Stimulated activated naive B cell treated with anti-CD40 and anti-IgM and Interleukin-4, amounts not matched to agents 10 μg/mL and 1 μg/mL and 100 μg/mL, for 72 hours (primary cell): Measurements from ENCODE around the gene TPSD1.

Experiments used
- ATAC-seq, 2 donors: fragments of 150-1000 bp; cut with Tn5 transposase; replicated peaks; 2 replicates each; pipeline ENCODE4 v1.10.0; 2021; ENCODE audit warnings: moderate library complexity in 1 of 2
- DNase-seq: peaks from one replicate; pipeline ENCODE4 v3.0.0; 2021
- H3K27ac Mint-ChIP-seq: one replicate; pipeline ENCODE4 v1.8.0; 2022; ENCODE audit warnings: mild to moderate bottlenecking, mixed read lengths
- H3K27me3 Mint-ChIP-seq, 2 donors: one replicate each; pipeline ENCODE4 v1.8.0; 2022; ENCODE audit warnings: mixed read lengths in 2 of 2
- H3K36me3 Mint-ChIP-seq, 2 donors: one replicate each; pipeline ENCODE4 v1.8.0; 2022; ENCODE audit warnings: mixed read lengths in 2 of 2, mild to moderate bottlenecking in 1 of 2
- H3K4me1 Mint-ChIP-seq, 2 donors: one replicate each; pipeline ENCODE4 v1.8.0; 2022; ENCODE audit warnings: mixed read lengths in 2 of 2, mild to moderate bottlenecking in 1 of 2
- H3K4me3 Mint-ChIP-seq, 2 donors: one replicate each; pipeline ENCODE4 v1.8.0; 2022; ENCODE audit warnings: mild to moderate bottlenecking in 2 of 2, mixed read lengths in 2 of 2, moderate library complexity in 1 of 2
- H3K9me3 Mint-ChIP-seq, 2 donors: one replicate each; pipeline ENCODE4 v1.8.0; 2022; ENCODE audit warnings: mixed read lengths in 2 of 2, mild to moderate bottlenecking in 1 of 2

The TPSD1 gene

GRCh38 chr16:1272453-1273198, 16.8 kb downstream of the TPSD1 start:
- H3K27me3 Mint-ChIP-seq = peaks cover 49 to 68% of the 10 kb centered on the region in 2 donors
- no peak overlapping the region for H3K4me3 Mint-ChIP-seq
- H3K9me3 Mint-ChIP-seq = no peaks in the 10 kb centered on the region
- ATAC-seq (no peak), DNase-seq (no peak)
- H3K27ac Mint-ChIP-seq = no peak overlapping the region
- H3K36me3 Mint-ChIP-seq = no peaks in the 10 kb centered on the region
- H3K4me1 Mint-ChIP-seq = peaks cover 0 to 2% of the 10 kb centered on the region in 2 donors

GRCh38 chr16:1273816-1274215, 17.9 kb downstream of the TPSD1 start:
- no peaks in the 10 kb centered on the region for H3K36me3 Mint-ChIP-seq
- no peaks in the 10 kb centered on the region for H3K9me3 Mint-ChIP-seq
- H3K4me1 Mint-ChIP-seq = peaks cover 3 to 4% of the 10 kb centered on the region in 2 donors
- no peak overlapping the region for H3K4me3 Mint-ChIP-seq
- peaks cover 59 to 80% of the 10 kb centered on the region in 2 donors for H3K27me3 Mint-ChIP-seq
- ATAC-seq (no peak), DNase-seq (no peak)
- no peak overlapping the region for H3K27ac Mint-ChIP-seq

- ATAC-seq (no peak), DNase-seq (no peak)
- Mint-ChIP-seq H3K9me3 (no peaks in the 10 kb centered on the region), H3K27me3 (peaks cover 57 to 86% of the 10 kb centered on the region in 2 donors), H3K4me3 (no peak overlapping the region), H3K36me3 (no peaks in the 10 kb centered on the region), H3K27ac (no peak overlapping the region), H3K4me1 (peaks cover 3 to 4% of the 10 kb centered on the region in 2 donors)
These were observed 18.9 kb downstream of the TPSD1 start for GRCh38 chr16:1274767-1275166.

GRCh38 chr16:1275791-1276579, 20.1 kb downstream of the TPSD1 start:
- no peak overlapping the region for H3K4me3 Mint-ChIP-seq
- no peak for ATAC-seq
- no peaks in the 10 kb centered on the region for H3K9me3 Mint-ChIP-seq
- peaks cover 49 to 79% of the 10 kb centered on the region in 2 donors for H3K27me3 Mint-ChIP-seq
- DNase-seq = no peak
- H3K36me3 Mint-ChIP-seq = no peaks in the 10 kb centered on the region
- peaks cover 3 to 4% of the 10 kb centered on the region in 2 donors for H3K4me1 Mint-ChIP-seq
- H3K27ac Mint-ChIP-seq = no peak overlapping the region

- H3K9me3 Mint-ChIP-seq = no peaks in the 10 kb centered on the region
- ATAC-seq (no peak), DNase-seq (no peak)
- peaks cover 43 to 73% of the 10 kb centered on the region in 2 donors for H3K27me3 Mint-ChIP-seq
- H3K4me3 Mint-ChIP-seq = no peak overlapping the region
- peaks cover 3 to 4% of the 10 kb centered on the region in 2 donors for H3K4me1 Mint-ChIP-seq
- H3K36me3 Mint-ChIP-seq = no peaks in the 10 kb centered on the region
- no peak overlapping the region for H3K27ac Mint-ChIP-seq
These were observed 20.7 kb downstream of the TPSD1 start for GRCh38 chr16:1276580-1276878.

GRCh38 chr16:1277151-1277598, 21.3 kb downstream of the TPSD1 start:
- H3K27ac Mint-ChIP-seq = no peak overlapping the region
- H3K4me3 Mint-ChIP-seq = no peak overlapping the region
- DNase-seq (no peak), ATAC-seq (no peak)
- no peaks in the 10 kb centered on the region for H3K36me3 Mint-ChIP-seq
- peaks cover 3 to 4% of the 10 kb centered on the region in 2 donors for H3K4me1 Mint-ChIP-seq
- H3K27me3 Mint-ChIP-seq = peaks cover 42 to 70% of the 10 kb centered on the region in 2 donors
- H3K9me3 Mint-ChIP-seq = no peaks in the 10 kb centered on the region

- ATAC-seq (no peak), DNase-seq (no peak)
- Mint-ChIP-seq H3K9me3 (no peaks in the 10 kb centered on the region), H3K27ac (no peak overlapping the region), H3K4me3 (no peak overlapping the region), H3K4me1 (peaks cover 4 to 6% of the 10 kb centered on the region in 2 donors), H3K27me3 (peaks cover 40 to 64% of the 10 kb centered on the region in 2 donors), H3K36me3 (no peaks in the 10 kb centered on the region)
These were observed 21.9 kb downstream of the TPSD1 start for GRCh38 chr16:1277617-1278282.

GRCh38 chr16:1278477-1278876, 22.6 kb downstream of the TPSD1 start:
- H3K36me3 Mint-ChIP-seq = no peaks in the 10 kb centered on the region
- H3K4me3 Mint-ChIP-seq = no peak overlapping the region
- H3K4me1 Mint-ChIP-seq = peaks cover 4% of the 10 kb centered on the region in 2 donors
- no peak for ATAC-seq
- peaks cover 32 to 62% of the 10 kb centered on the region in 2 donors for H3K27me3 Mint-ChIP-seq
- DNase-seq = no peak
- no peaks in the 10 kb centered on the region for H3K9me3 Mint-ChIP-seq
- no peak overlapping the region for H3K27ac Mint-ChIP-seq

GRCh38 chr16:1279081-1279944, 23.4 kb downstream of the TPSD1 start:
- Mint-ChIP-seq H3K9me3 (no peaks in the 10 kb centered on the region), H3K4me1 (peaks cover 4% of the 10 kb centered on the region in 2 donors), H3K36me3 (no peaks in the 10 kb centered on the region), H3K4me3 (no peak overlapping the region), H3K27ac (peak overlapping the region; percentile 45), H3K27me3 (peaks cover 35 to 67% of the 10 kb centered on the region in 2 donors)
- no peak for DNase-seq
- ATAC-seq = no peak

- Mint-ChIP-seq H3K27ac (no peak overlapping the region), H3K9me3 (no peaks in the 10 kb centered on the region), H3K4me3 (no peak overlapping the region), H3K4me1 (peaks cover 4% of the 10 kb centered on the region in 2 donors), H3K27me3 (peaks cover 33 to 64% of the 10 kb centered on the region in 2 donors), H3K36me3 (no peaks in the 10 kb centered on the region)
- ATAC-seq (no peak), DNase-seq (no peak)
These were observed 24.2 kb downstream of the TPSD1 start for GRCh38 chr16:1279945-1280589.

- H3K27ac Mint-ChIP-seq = no peak overlapping the region
- no peak overlapping the region for H3K4me3 Mint-ChIP-seq
- DNase-seq (no peak), ATAC-seq (no peak)
- peaks cover 29 to 63% of the 10 kb centered on the region in 2 donors for H3K27me3 Mint-ChIP-seq
- no peaks in the 10 kb centered on the region for H3K9me3 Mint-ChIP-seq
- H3K36me3 Mint-ChIP-seq = no peaks in the 10 kb centered on the region
- H3K4me1 Mint-ChIP-seq = peaks cover 4% of the 10 kb centered on the region in 2 donors
These were observed 24.9 kb downstream of the TPSD1 start for GRCh38 chr16:1280783-1281182.

GRCh38 chr16:1281517-1281916, 25.6 kb downstream of the TPSD1 start:
- H3K4me1 Mint-ChIP-seq = peaks cover 4% of the 10 kb centered on the region in 2 donors
- H3K36me3 Mint-ChIP-seq = no peaks in the 10 kb centered on the region
- H3K9me3 Mint-ChIP-seq = no peaks in the 10 kb centered on the region
- peaks cover 30 to 63% of the 10 kb centered on the region in 2 donors for H3K27me3 Mint-ChIP-seq
- DNase-seq (no peak), ATAC-seq (no peak)
- no peak overlapping the region for H3K27ac Mint-ChIP-seq
- H3K4me3 Mint-ChIP-seq = no peak overlapping the region

- Mint-ChIP-seq H3K27ac (no peak overlapping the region), H3K27me3 (peaks cover 31 to 60% of the 10 kb centered on the region in 2 donors), H3K9me3 (no peaks in the 10 kb centered on the region), H3K4me1 (peaks cover 4% of the 10 kb centered on the region in 2 donors), H3K4me3 (no peak overlapping the region), H3K36me3 (no peaks in the 10 kb centered on the region)
- ATAC-seq (no peak), DNase-seq (no peak)
These were observed 26.6 kb downstream of the TPSD1 start for GRCh38 chr16:1282324-1282973.
